Heart left ventricle (tissue), 16 donors: ENCODE measurements around the gene DSCAM. TPM values are rescaled to one million over a fixed set of nuclear protein-coding genes. Genes with fewer than 3 reads are reported as not detected.

Experiments used
- ATAC-seq, 4 donors: fragments of 200-7000 bp; cut with Tn5 transposase; one replicate each; pipeline ENCODE4 v1.9.1; 2020 to 2022; ENCODE audit warnings: moderate library complexity in 4 of 4, mild to moderate bottlenecking in 3 of 4, moderate number of reproducible peaks in 1 of 4
- DNase-seq, 5 donors: peaks; one replicate each; pipeline ENCODE4 v3.0.0-alpha.2; 2020
- H3K27ac ChIP-seq, 12 donors: fragments of 200-600 bp; sonication (generic) in 4 of 12; one replicate each; pipeline versions ENCODE4 v1.5.0 to v1.8.0; 2016 to 2022; ENCODE audit warnings: mild to moderate bottlenecking in 2 of 12
- H3K27me3 ChIP-seq, 9 donors: fragments of 200-600 bp; sonication (generic) in 2 of 9; one replicate each; pipeline versions ENCODE4 v1.5.1 to v1.8.0; 2016 to 2022; ENCODE audit warnings: mild to moderate bottlenecking in 3 of 9
- H3K36me3 ChIP-seq, 9 donors: fragments of 200-600 bp; sonication (generic) in 2 of 9; one replicate each; pipeline versions ENCODE4 v1.5.0 to v1.8.0; 2018 to 2022; ENCODE audit warnings: mild to moderate bottlenecking in 2 of 9
- H3K4me1 ChIP-seq, 12 donors: fragments of 200-600 bp; sonication (generic) in 4 of 12; one replicate each; pipeline versions ENCODE4 v1.5.0 to v1.8.0; 2016 to 2022; ENCODE audit warnings: mild to moderate bottlenecking in 3 of 12
- H3K4me3 ChIP-seq, 12 donors: fragments of 200-600 bp; sonication (generic) in 4 of 12; one replicate each; pipeline versions ENCODE4 v1.5.0 to v1.8.0; 2017 to 2022; ENCODE audit warnings: mild to moderate bottlenecking in 9 of 12, moderate library complexity in 4 of 12
- H3K9me3 ChIP-seq, 12 donors: fragments of 200-600 bp; sonication (generic) in 4 of 12; one replicate each; pipeline versions ENCODE4 v1.5.0 to v1.8.0; 2016 to 2022; ENCODE audit warnings: mild to moderate bottlenecking in 1 of 12
- POLR2A ChIP-seq, 2 donors: fragments of 450-650 bp; IDR thresholded peaks; one replicate each; pipeline ENCODE4 v1.6.1; 2017; ENCODE audit warnings: antibody characterized with exemption in 2 of 2, mild to moderate bottlenecking in 2 of 2, moderate library complexity in 2 of 2
- WGBS, 4 donors: extraction: QIAGEN DNeasy Blood & Tissue Kit in 2 of 4; methylation state at CpG; one replicate each; pipeline versions ENCODE4 v1.1.5 to v1.1.7; 2013 to 2018; 5-methylcytosine and 5-hydroxymethylcytosine counted together
- intact Hi-C, 10 donors: fragments of 100-400 bp; cut with DNase I; formaldehyde crosslinking; loops; one replicate each; pipeline versions ENCODE4 v1.11.1 to v1.14.2; 2022
- polyA plus RNA-seq, 2 donors: library from polyadenylated mRNA; stranded (reverse); fragments of 200-250 nt; gene quantifications; one replicate each; pipeline ENCODE4 v1.2.3, GENCODE V29; 2013
- total RNA-seq, 9 donors: library from RNA; depleted of rRNA in 2 of 9; stranded (reverse); fragments of >200 nt in 2 of 9; fragmentation: NEBNext Ultra II Directional in 3 of 9; extraction: Animal tissue kit (Norgen Biotek cat#: 25700) in 3 of 9; gene quantifications; one replicate each; pipeline versions ENCODE4 v1.1.0 to v1.2.4, GENCODE V29; 2016 to 2023
- TF ChIP-seq, protein P1 (sequence below), 12 donors: fragments of 200-600 bp; sonication (generic) in 4 of 12; IDR thresholded peaks; one replicate each; pipeline versions ENCODE4 v1.5.0 to v1.8.0; 2018 to 2022; ENCODE audit warnings: antibody characterized with exemption in 12 of 12, mild to moderate bottlenecking in 5 of 12
- donor health status: ischemic (EF 13 %, LVEDD 7.1; RV severe dilation, severe dysfunction).
- donor health status: healthy with polysubstance abuse.
- donor health status: DM: no; HTN: yes; CAD: no.
- donor health status: DM: no; HTN: no; CAD: no.
- donor health status: ischemic (EF 25% LVEDD 6.9; RV normal size, moderate dysfunction).
- donor health status: ischemic (EF 25% LVEDD 5.7; RV mildly dilated, moderate dysfunction).
- donor health status: healthy.
- donor health status: DM: yes; HTN: yes; CAD: no.
- donor health status: ischemic (EF 35%, LVEDD 5.7; RV mildly dilated, moderate dysfunction).
- donor health status: nonischemic (EF 11% LVEDD 7.7; RV severe dilation, severe dysfunction).
- donor health status: DM: yes; HTN: yes; CAD: no.
- donor health status: PGD.
- donor health status: ischemic (EF 29% LVEDD 5.4; RV normal size, mild dysfunction).
- donor health status: nonischemic (EF 23%, LVEDD 6.1; RV moderate dilation, normal function).

DSCAM gene
- total and polyA plus RNA-seq, 11 donors, result 0.03 TPM; not detected in 10

DNA sequence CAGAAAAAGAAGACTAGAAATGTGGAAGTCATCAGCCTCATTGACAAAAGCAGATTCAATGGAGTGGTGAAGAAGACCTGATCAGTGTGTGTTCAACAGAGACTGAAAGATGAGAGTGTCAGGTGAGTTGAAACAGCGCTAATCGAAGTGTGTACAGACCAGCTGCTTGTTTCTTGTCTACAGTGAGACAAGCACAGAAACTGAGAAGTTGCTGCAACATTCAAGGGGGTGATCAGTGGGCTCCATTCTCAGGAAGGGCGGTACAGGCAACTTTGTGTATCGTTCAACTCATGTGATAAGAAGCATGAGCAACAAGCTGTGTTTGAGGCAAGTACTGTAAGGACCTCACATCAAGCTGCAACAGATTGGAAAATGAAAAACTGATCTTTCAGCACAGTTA lies 19.4 kb downstream of the DSCAM start:
- Histone ChIP-seq H3K4me1 (no peaks in the 10 kb centered on the region), H3K36me3 (no peaks in the 10 kb centered on the region), H3K27me3 (no peaks in the 10 kb centered on the region), H3K27ac (no peak overlapping the region), H3K4me3 (no peak overlapping the region), H3K9me3 (no peaks in the 10 kb centered on the region)
- TF ChIP-seq POLR2A (IDR thresholded peaks at IDR 0.05), result no peak
- TF ChIP-seq, protein P1, sequence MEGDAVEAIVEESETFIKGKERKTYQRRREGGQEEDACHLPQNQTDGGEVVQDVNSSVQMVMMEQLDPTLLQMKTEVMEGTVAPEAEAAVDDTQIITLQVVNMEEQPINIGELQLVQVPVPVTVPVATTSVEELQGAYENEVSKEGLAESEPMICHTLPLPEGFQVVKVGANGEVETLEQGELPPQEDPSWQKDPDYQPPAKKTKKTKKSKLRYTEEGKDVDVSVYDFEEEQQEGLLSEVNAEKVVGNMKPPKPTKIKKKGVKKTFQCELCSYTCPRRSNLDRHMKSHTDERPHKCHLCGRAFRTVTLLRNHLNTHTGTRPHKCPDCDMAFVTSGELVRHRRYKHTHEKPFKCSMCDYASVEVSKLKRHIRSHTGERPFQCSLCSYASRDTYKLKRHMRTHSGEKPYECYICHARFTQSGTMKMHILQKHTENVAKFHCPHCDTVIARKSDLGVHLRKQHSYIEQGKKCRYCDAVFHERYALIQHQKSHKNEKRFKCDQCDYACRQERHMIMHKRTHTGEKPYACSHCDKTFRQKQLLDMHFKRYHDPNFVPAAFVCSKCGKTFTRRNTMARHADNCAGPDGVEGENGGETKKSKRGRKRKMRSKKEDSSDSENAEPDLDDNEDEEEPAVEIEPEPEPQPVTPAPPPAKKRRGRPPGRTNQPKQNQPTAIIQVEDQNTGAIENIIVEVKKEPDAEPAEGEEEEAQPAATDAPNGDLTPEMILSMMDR (IDR thresholded peaks at IDR 0.05), result no peak
- intact Hi-C loops, result no loop called here
- 82 to 85% (median 83%) methylated on average over 4 of the region's 4 CpGs for WGBS, 4 donors
- DNase-seq (no peak), ATAC-seq (no peak)

DNA sequence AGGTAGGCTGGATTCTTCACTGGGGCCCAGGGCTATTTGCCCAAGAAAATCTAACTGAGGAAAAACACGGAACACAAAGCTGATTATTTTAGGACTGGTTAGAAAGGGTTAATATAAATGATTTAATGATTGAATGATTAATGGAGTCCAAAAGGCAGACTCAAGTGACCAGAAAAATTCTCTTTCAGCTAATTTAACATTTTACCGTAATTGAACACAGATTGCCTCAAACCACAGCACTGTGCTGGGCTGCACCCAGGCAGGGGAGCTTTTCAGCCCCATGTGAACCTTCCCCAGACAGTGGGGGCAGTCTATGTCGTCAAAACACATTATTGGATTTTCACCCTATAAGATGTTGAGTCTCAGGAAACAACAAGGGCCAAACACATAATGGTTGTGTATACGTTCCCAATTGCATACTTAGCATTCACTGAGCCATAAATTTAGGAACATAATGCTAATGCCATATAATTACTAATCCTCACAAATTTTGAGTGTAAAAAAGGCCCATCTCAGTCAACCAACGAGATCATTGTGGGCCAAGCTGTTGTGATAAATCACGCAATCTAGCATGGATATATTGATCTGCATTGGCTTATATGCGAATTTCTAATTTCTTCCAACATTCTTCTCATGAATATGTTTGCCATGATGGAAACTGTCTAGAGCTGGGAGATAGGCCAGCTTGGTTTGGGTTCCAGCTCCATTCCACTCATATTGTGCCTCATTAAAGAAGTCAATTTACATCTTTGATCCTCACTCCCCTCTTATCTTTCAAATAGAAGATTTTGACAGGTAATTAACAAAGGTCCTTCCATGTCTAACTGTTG lies 27.7 kb downstream of the DSCAM start:
- ATAC-seq (no peak), DNase-seq (no peak)
- Histone ChIP-seq H3K27me3 (no peaks in the 10 kb centered on the region), H3K27ac (no peak overlapping the region), H3K4me1 (no peaks in the 10 kb centered on the region), H3K36me3 (no peaks in the 10 kb centered on the region), H3K9me3 (peaks cover 0 to 6% (median 0%) of the 10 kb centered on the region in 12 donors), H3K4me3 (no peak overlapping the region)
- TF ChIP-seq, protein P1 (IDR thresholded peaks at IDR 0.05), result no peak
- no peak for TF ChIP-seq POLR2A (IDR thresholded peaks at IDR 0.05)
- 88 to 93% (median 91%) methylated on average over 7 of the region's 7 CpGs for WGBS, 4 donors
- intact Hi-C loops, result no loop called here

DNA sequence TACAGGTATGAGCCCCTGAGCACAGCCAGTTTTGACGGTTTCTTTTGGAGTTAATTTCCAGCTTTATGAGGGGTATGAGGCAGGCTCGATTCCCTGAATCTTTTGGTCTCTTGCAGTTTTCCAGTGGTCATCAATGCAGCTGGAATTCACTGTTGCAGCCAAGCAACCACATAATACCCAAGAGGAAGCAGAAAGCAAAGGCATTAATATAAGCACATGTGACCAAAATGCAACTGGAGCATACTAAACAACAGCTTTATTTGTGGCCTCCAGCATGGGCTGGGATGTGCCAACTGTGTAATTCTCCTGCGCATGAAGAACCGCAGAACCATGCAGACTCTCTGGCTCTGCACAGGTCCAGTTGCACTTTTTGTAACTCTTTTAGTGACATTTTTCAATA lies 33.0 kb downstream of the DSCAM start:
- H3K4me1 ChIP-seq, result no peaks in the 10 kb centered on the region
- 88 to 97% (median 91%) methylated on average over 4 of the region's 4 CpGs for whole genome bisulfite sequencing, 4 donors
- H3K4me3 ChIP-seq, result no peak overlapping the region
- no peaks in the 10 kb centered on the region for H3K9me3 ChIP-seq
- TF ChIP-seq, protein P1 (IDR thresholded peaks at IDR 0.05), result no peak
- no peak for TF ChIP-seq POLR2A (IDR thresholded peaks at IDR 0.05)
- DNase-seq (no peak), ATAC-seq (no peak)
- intact Hi-C loops, result no loop called here
- H3K36me3 ChIP-seq, result no peaks in the 10 kb centered on the region
- no peak overlapping the region for H3K27ac ChIP-seq
- H3K27me3 ChIP-seq, result no peaks in the 10 kb centered on the region

DNA sequence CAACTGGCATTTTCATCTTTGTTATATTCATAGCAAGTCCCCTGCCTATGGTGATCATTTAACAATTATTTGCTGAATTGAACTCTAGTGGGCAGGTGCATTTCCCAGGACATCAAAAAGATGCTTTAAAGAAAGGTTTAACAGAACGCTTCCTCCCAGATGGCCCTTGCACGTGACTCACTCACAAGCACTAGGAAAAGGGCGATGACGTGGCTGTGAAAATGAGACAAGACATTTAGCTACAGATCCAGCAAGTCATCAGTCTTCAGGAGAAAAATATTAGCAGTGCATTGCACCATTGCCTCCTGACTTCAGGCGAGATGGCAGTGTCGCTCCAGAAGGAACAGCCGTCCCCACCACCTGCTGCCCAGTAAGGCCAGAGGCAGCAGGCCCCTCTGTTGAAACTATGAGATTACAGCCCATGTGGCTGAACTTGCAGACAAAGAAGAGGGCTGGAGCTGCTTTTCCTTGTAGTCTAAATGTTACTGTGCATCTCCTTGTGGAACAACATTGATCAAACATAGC lies 37.2 kb downstream of the DSCAM start:
- Histone ChIP-seq H3K27ac (no peak overlapping the region), H3K36me3 (no peaks in the 10 kb centered on the region), H3K4me3 (no peak overlapping the region), H3K27me3 (no peaks in the 10 kb centered on the region), H3K4me1 (no peaks in the 10 kb centered on the region), H3K9me3 (peaks cover 0 to 4% (median 0%) of the 10 kb centered on the region in 12 donors)
- DNase-seq, result no peak
- WGBS, 4 donors, result 73 to 82% (median 77%) methylated on average over 7 of the region's 7 CpGs
- TF ChIP-seq, protein P1 (IDR thresholded peaks at IDR 0.05), result no peak
- TF ChIP-seq POLR2A (IDR thresholded peaks at IDR 0.05), result no peak
- intact Hi-C loops, result no loop called here
- ATAC-seq, result no peak
